ENCODE measurements around the gene ZNF24.

The ZNF24 gene

DNA sequence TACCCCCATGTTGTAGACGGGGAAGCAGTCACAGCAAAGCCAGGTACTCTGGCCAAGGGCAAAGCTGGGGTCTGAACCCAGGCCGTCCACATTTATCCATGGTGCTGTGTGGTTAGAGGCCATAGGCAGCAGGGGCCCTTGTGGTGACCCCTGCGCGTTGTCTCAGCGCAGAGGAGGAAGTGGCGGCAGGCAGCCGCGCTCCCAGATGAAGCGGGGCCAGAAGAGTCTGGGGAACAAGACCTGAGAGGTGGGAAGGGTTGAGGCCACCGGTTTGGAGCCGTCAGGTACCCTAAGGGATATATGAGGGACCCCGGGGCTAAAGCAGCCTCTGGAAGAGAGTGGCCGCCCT lies 32.1 kb upstream of the ZNF24 start:
- ChIA-PET CTCF (no interaction called here), POLR2A (ENCODE audit: low non-redundant PET) (no interaction called here)
- H3K27ac ChIP-seq, result no peak overlapping the region
- DNase-seq (ENCODE audit: low spot score), result no peak
- TF ChIP-seq CTCF (conservative IDR thresholded peaks at IDR 0.05; ENCODE audit: low read depth), result no peak

GRCh38 chr18:35374708-35375107 lies 30.5 kb upstream of the ZNF24 start:
- DNase-seq (ENCODE audit: low spot score), result no peak
- no peak overlapping the region for H3K27ac ChIP-seq
- POLR2A ChIA-PET (ENCODE audit: low non-redundant PET), result no interaction called here
- TF ChIP-seq CTCF (conservative IDR thresholded peaks at IDR 0.05; ENCODE audit: low read depth), result no peak
- CTCF ChIA-PET, result interaction anchor here (0.6 kb wide), 1 partner anchor 12 kb away, joined by 4 read pairs; no protein-coding TSS in a partner anchor

- no peak for DNase-seq (ENCODE audit: low spot score)
- no peak for TF ChIP-seq CTCF (conservative IDR thresholded peaks at IDR 0.05; ENCODE audit: low read depth)
- no peak overlapping the region for H3K27ac ChIP-seq
- ChIA-PET CTCF (interaction anchor here (1.3 kb wide), 1 partner anchor 15 kb away, joined by 6 read pairs; no protein-coding TSS in a partner anchor), POLR2A (ENCODE audit: low non-redundant PET) (no interaction called here)
Observed at GRCh38 chr18:35371412-35372195, 27.4 kb upstream of the ZNF24 start.

DNA sequence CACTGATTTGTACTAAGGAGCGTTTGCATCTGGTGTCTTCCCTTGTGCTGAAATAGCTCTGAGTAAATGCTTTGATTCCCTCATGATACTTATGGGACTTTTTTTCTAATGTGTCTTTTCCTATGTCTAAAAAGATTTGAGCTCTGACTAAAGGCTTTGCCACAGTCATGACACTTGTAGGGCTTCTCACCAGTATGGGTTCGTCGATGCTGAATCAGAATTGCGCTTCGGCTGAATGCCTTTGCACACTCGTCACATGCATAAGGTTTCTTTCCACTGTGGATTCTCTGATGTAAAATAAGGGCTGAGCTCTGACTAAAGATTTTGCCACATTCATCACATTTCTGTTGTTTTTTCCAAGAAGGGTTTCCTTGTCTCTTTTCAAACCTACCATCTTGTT lies 24.9 kb upstream of the ZNF24 start:
- DNase-seq (ENCODE audit: low spot score), result no peak
- no peak for TF ChIP-seq CTCF (conservative IDR thresholded peaks at IDR 0.05; ENCODE audit: low read depth)
- POLR2A ChIA-PET (ENCODE audit: low non-redundant PET), result no interaction called here
- CTCF ChIA-PET, result no interaction called here
- no peak overlapping the region for H3K27ac ChIP-seq

GRCh38 chr18:35368595-35368994 lies 24.4 kb upstream of the ZNF24 start:
- no peak for TF ChIP-seq CTCF (conservative IDR thresholded peaks at IDR 0.05; ENCODE audit: low read depth)
- ChIA-PET CTCF (no interaction called here), POLR2A (ENCODE audit: low non-redundant PET) (no interaction called here)
- no peak overlapping the region for H3K27ac ChIP-seq
- no peak for DNase-seq (ENCODE audit: low spot score)

DNA sequence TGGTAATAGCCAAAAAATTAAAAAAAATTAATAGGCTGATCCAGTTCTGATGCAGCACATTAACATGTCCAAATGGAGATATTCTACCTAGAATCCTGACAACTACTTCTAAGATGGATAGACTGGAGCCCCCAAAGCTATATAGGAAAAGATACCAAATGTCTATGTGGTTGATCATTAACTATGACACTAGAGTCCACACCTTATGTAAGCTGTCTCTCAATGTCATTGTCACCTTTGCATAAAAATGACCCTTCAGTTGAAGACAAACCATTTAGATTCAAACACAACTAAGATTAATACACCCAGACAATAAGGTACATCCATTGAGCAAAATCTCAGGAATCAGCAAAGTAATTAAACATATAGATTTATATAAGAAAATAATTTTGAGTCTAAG lies 18.3 kb upstream of the ZNF24 start:
- ChIA-PET CTCF (no interaction called here), POLR2A (ENCODE audit: low non-redundant PET) (no interaction called here)
- no peak for DNase-seq (ENCODE audit: low spot score)
- TF ChIP-seq CTCF (conservative IDR thresholded peaks at IDR 0.05; ENCODE audit: low read depth), result no peak
- H3K27ac ChIP-seq, result no peak overlapping the region

Measured in RWPE1 (cell line).